ENCODE data around the gene MYLK3. TPM values are rescaled to one million over a fixed set of nuclear protein-coding genes. Genes with fewer than 3 reads are reported as not detected.
"Not testable (repeated sequence)": the region's sequence is repeated elsewhere in the genome, so short reads cannot be mapped to it uniquely, and the experiment has no call there.

Gene MYLK3
- 0.10 TPM for total RNA-seq

- Histone ChIP-seq H3K4me1 (ENCODE audit: insufficient read depth, low read length) (peaks cover 26% of the 10 kb centered on the region), H3K4me3 (ENCODE audit: low read length) (no peak within 1 kb of the TSS), H3K9me3 (ENCODE audit: low read depth, low read length) (no peaks in the 10 kb centered on the region), H3K27me3 (ENCODE audit: insufficient read depth, low read length) (no peaks in the 10 kb centered on the region)
These were observed at the start of gene MYLK3 for GRCh38 chr16:46747777-46748651. Gene MYLK3 (minus strand): TSS chr16:46748344. CDS start chr16:46748193, 151 bp downstream.

- no peaks in the 10 kb centered on the region for H3K27me3 ChIP-seq (ENCODE audit: insufficient read depth, low read length)
- H3K4me1 ChIP-seq (ENCODE audit: insufficient read depth, low read length), result no peaks in the 10 kb centered on the region
- peaks cover 13% of the 10 kb centered on the region for H3K9me3 ChIP-seq (ENCODE audit: low read depth, low read length)
- H3K4me3 ChIP-seq (ENCODE audit: low read length), result no peak overlapping the region
These were observed 49.4 kb upstream of the MYLK3 start for GRCh38 chr16:46797501-46797900.

- peaks cover 13% of the 10 kb centered on the region for H3K9me3 ChIP-seq (ENCODE audit: low read depth, low read length)
- no peaks in the 10 kb centered on the region for H3K27me3 ChIP-seq (ENCODE audit: insufficient read depth, low read length)
- H3K4me3 ChIP-seq (ENCODE audit: low read length), result no peak overlapping the region
- H3K4me1 ChIP-seq (ENCODE audit: insufficient read depth, low read length), result no peaks in the 10 kb centered on the region
These were observed 48.7 kb upstream of the MYLK3 start for GRCh38 chr16:46796764-46797269.

- peaks cover 13% of the 10 kb centered on the region for H3K9me3 ChIP-seq (ENCODE audit: low read depth, low read length)
- no peaks in the 10 kb centered on the region for H3K27me3 ChIP-seq (ENCODE audit: insufficient read depth, low read length)
- H3K4me3 ChIP-seq (ENCODE audit: low read length), result no peak overlapping the region
- peaks cover 16% of the 10 kb centered on the region for H3K4me1 ChIP-seq (ENCODE audit: insufficient read depth, low read length)
These were observed 45.7 kb upstream of the MYLK3 start for GRCh38 chr16:46793841-46794240.

- peaks cover 11% of the 10 kb centered on the region for H3K9me3 ChIP-seq (ENCODE audit: low read depth, low read length)
- no peaks in the 10 kb centered on the region for H3K27me3 ChIP-seq (ENCODE audit: insufficient read depth, low read length)
- H3K4me1 ChIP-seq (ENCODE audit: insufficient read depth, low read length), result peaks cover 30% of the 10 kb centered on the region
- H3K4me3 ChIP-seq (ENCODE audit: low read length), result no peak overlapping the region
These were observed 42.6 kb upstream of the MYLK3 start for GRCh38 chr16:46790599-46791270.

GRCh38 chr16:46789499-46790414 is 41.6 kb upstream of the MYLK3 start:
- Histone ChIP-seq H3K4me3 (ENCODE audit: low read length) (peak overlapping the region; percentile 58), H3K9me3 (ENCODE audit: low read depth, low read length) (peaks cover 14% of the 10 kb centered on the region), H3K27me3 (ENCODE audit: insufficient read depth, low read length) (no peaks in the 10 kb centered on the region), H3K4me1 (ENCODE audit: insufficient read depth, low read length) (peaks cover 30% of the 10 kb centered on the region)

GRCh38 chr16:46788891-46789474 is 40.8 kb upstream of the MYLK3 start:
- no peak overlapping the region for H3K4me3 ChIP-seq (ENCODE audit: low read length)
- H3K4me1 ChIP-seq (ENCODE audit: insufficient read depth, low read length), result peaks cover 30% of the 10 kb centered on the region
- peaks cover 14% of the 10 kb centered on the region for H3K9me3 ChIP-seq (ENCODE audit: low read depth, low read length)
- H3K27me3 ChIP-seq (ENCODE audit: insufficient read depth, low read length), result no peaks in the 10 kb centered on the region

- Histone ChIP-seq H3K4me1 (ENCODE audit: insufficient read depth, low read length) (peaks cover 30% of the 10 kb centered on the region), H3K9me3 (ENCODE audit: low read depth, low read length) (peaks cover 9% of the 10 kb centered on the region), H3K4me3 (ENCODE audit: low read length) (no peak overlapping the region), H3K27me3 (ENCODE audit: insufficient read depth, low read length) (no peaks in the 10 kb centered on the region)
These were observed 39.8 kb upstream of the MYLK3 start for GRCh38 chr16:46787909-46788308.

- Histone ChIP-seq H3K4me3 (ENCODE audit: low read length) (no peak overlapping the region), H3K27me3 (ENCODE audit: insufficient read depth, low read length) (no peaks in the 10 kb centered on the region), H3K4me1 (ENCODE audit: insufficient read depth, low read length) (peaks cover 26% of the 10 kb centered on the region)
These were observed 37.1 kb upstream of the MYLK3 start for GRCh38 chr16:46785076-46785845.

GRCh38 chr16:46784569-46784968 is 36.4 kb upstream of the MYLK3 start:
- H3K4me1 ChIP-seq (ENCODE audit: insufficient read depth, low read length), result peaks cover 22% of the 10 kb centered on the region
- H3K27me3 ChIP-seq (ENCODE audit: insufficient read depth, low read length); H3K9me3 ChIP-seq (ENCODE audit: low read depth, low read length); H3K4me3 ChIP-seq (ENCODE audit: low read length): not testable (repeated sequence)

More at GRCh38 chr16:46785076-46785845, 37.1 kb upstream of the MYLK3 start:
- peaks cover 9% of the 10 kb centered on the region for H3K9me3 ChIP-seq (ENCODE audit: low read depth, low read length)

GRCh38 chr16:46783800-46784199 is 35.7 kb upstream of the MYLK3 start:
- no peak overlapping the region for H3K4me3 ChIP-seq (ENCODE audit: low read length)
- no peaks in the 10 kb centered on the region for H3K27me3 ChIP-seq (ENCODE audit: insufficient read depth, low read length)
- peaks cover 14% of the 10 kb centered on the region for H3K4me1 ChIP-seq (ENCODE audit: insufficient read depth, low read length)
- H3K9me3 ChIP-seq (ENCODE audit: low read depth, low read length), result peaks cover 9% of the 10 kb centered on the region

GRCh38 chr16:46782320-46782719 is 34.2 kb upstream of the MYLK3 start:
- H3K9me3 ChIP-seq (ENCODE audit: low read depth, low read length), result peaks cover 9% of the 10 kb centered on the region
- H3K4me3 ChIP-seq (ENCODE audit: low read length), result no peak overlapping the region
- no peaks in the 10 kb centered on the region for H3K27me3 ChIP-seq (ENCODE audit: insufficient read depth, low read length)
- H3K4me1 ChIP-seq (ENCODE audit: insufficient read depth, low read length), result peaks cover 3% of the 10 kb centered on the region

GRCh38 chr16:46777804-46778203 is 29.7 kb upstream of the MYLK3 start:
- H3K27me3 ChIP-seq (ENCODE audit: insufficient read depth, low read length), result no peaks in the 10 kb centered on the region
- H3K4me3 ChIP-seq (ENCODE audit: low read length), result no peak overlapping the region
- no peaks in the 10 kb centered on the region for H3K9me3 ChIP-seq (ENCODE audit: low read depth, low read length)
- H3K4me1 ChIP-seq (ENCODE audit: insufficient read depth, low read length), result peaks cover 6% of the 10 kb centered on the region

GRCh38 chr16:46775214-46775613 is 27.1 kb upstream of the MYLK3 start:
- H3K27me3 ChIP-seq (ENCODE audit: insufficient read depth, low read length), result no peaks in the 10 kb centered on the region
- no peaks in the 10 kb centered on the region for H3K9me3 ChIP-seq (ENCODE audit: low read depth, low read length)
- H3K4me1 ChIP-seq (ENCODE audit: insufficient read depth, low read length), result peaks cover 6% of the 10 kb centered on the region
- no peak overlapping the region for H3K4me3 ChIP-seq (ENCODE audit: low read length)

Data from mononuclear cell (primary cell).